Frontal cortex (tissue), 4 donors: Measurements from ENCODE around the gene ABCA2. TPM values are rescaled to one million over a fixed set of nuclear protein-coding genes. Genes with fewer than 3 reads are reported as not detected.
A peak's percentile ranks its signal among the peaks of the same experiment; 100 is the strongest.
"Not testable (repeated sequence)": the region's sequence is repeated elsewhere in the genome, so short reads cannot be mapped to it uniquely, and the experiment has no call there.

Experiments used
- DNase-seq, 2 donors: peaks; one replicate each; pipeline ENCODE4 v3.0.0; 2012; ENCODE audit warnings: low spot score in 2 of 2
- FAIRE-seq: peaks from 2 replicates; lab custom pipeline; 2012; peaks lifted over from hg19 to GRCh38; lab: Jason Lieb, UNC
- total RNA-seq: library from RNA; depleted of rRNA; stranded (reverse); fragments of >200 nt; gene quantifications from one replicate; pipeline ENCODE4 v1.2.3, GENCODE V29; 2014
- donor health status: control.
- donor health status: control.
- donor health status: control.

The ABCA2 gene
- total RNA-seq, 1 donor from 2014 or later, result 20.8 TPM

DNA sequence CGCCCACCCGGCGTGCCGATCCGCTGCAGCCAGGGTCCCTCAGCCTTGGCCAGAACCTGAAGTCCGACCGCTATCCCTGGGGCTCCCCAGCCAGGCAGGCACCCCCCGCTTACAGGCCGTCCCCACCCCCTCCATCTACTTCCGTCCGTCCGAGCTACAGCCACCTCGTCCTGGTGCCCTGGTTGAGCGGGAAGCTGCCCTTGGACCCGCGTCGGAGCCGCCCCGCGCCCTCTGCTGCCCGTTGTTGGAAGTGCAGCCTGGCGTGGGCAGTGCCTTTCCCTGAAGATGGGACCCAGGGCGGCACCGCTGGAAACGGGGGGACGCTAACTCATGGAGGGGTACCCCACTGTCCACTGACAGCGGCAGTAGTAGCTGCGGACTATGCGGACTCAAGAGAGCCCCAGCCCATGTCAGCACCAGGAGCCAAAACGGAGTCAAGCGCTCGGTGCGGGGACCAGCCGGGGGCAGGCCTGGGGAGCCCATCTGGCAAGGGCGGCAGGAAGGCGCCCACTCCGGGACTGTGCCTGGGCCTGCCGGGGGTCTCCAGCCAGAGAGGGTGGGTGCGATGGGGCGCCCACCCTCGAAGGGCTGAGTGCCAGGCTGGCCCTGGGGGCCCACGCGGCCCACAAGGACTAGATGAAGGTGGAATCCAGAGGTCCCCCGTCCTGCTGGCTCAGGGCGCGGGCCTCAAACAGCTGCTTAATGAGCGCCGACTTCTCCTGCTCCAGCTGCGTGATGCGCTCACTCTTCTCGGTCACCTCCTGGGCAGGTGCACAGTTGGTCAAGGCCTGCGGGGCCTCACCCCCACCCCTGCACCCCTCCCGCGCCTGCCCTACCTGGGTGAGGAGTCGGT is 36.2 kb upstream of the ABCA2 start:
- FAIRE-seq, result no peak
- DNase-seq, result peak; percentile 73 to 74

DNA sequence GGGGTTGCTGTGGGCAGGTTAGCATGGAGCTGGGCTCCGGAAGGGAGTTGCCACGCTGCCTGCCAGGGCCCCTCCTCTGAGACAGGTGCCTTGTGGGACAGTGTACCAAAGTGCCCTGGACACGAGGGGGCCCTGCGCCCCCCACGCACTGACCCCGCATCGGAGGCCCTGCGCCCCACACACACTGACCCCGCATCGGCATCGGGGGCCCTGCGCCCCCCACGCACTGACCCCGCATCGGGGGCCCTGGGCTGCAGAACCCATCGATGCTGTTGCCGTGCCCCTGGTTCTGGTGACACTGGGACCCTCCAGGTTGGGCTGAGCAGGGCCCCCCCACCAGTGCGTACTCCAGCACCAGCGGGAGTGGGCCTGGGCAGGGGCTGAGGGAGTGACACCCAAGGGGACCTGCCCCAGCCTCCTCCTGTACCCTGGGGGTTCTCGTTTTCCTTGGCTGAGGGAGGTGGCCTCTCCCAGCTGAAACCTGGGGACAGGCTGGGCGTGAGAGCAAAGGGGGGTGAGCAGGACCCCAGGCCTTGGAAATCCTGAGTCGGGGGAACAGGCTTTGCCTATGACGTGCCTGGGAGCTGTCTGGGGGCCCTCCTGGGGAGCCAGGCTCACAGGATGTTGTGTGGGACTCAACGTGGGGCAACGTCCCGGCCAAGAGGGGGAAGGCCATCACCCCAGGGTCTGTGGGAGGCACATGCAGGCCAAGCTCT is 35.4 kb upstream of the ABCA2 start:
- FAIRE-seq (no peak), DNase-seq (no peak)

DNA sequence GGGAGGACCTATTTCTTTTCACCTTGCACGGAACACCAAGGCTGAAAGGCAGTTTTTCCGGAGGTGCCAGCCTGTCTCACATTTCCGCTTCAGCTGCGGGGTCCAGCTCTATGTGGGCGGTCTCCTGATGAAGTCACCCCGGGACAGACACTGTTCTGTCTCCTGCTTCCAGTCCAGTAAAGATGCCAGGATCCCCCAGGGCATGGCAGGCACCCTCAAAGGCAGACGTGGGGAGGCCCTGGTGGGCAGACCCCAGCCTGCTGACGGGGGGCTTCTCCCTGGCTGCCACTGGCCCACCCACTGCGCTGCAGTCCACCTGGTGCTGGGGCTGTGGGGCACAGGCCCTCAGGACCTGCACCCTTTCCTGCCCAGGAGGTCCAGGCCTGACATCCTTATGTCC is 34.8 kb upstream of the ABCA2 start:
- DNase-seq, FAIRE-seq: not testable (repeated sequence)

DNA sequence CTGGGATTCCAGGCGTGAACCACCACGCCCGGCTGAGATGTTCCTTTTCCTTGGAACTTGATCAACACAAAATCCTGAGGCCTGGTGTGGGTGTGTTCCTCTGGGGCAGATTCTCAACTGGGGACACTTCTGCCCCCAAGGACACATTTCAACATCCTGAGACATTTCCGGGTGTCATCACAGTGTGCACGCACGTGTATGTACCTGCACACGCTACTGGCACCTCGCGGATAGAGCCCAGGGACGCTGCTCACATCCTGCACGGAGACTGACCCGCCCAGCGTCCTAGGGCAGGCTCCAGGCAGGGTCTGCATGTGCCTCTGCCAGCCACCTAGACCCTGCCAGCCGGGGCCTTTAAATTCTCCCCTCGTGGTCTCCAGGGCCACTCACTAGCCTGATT is 34.3 kb upstream of the ABCA2 start:
- no peak for FAIRE-seq
- no peak for DNase-seq

DNA sequence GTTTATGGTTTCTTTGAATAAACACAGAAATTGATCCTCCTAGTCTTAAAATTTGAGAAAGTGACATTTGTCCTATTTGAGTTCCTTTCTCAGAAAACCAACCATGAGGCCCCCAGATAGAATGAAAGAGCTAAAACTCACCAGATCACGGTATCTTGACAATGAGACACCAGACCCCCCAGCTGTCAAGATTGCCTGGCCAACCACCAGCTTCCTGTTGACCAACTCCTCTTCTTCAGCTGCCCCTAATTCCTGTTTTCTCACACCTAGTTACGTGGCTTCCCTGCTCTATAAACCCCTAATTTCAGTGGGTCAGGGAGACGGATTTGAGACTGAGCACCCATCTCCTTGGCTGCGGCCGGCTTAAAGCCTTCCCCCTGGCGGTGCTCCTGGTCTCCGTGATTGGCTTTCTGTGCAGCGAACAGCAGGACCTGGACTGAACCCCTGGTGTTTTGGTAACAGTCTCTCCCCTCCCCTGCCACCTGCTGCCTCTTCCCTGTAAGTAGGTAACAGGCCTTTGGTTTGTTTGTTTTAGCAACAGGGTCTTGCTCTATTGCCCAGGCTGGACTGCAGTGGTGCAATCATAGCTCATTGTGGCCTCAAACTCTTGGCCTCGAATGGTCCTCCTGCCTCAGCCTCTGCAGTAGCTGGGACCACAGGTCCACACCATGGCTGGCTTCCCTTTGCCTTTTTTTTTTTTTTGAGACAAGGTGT is 30.6 kb upstream of the ABCA2 start:
- DNase-seq (no peak), FAIRE-seq (no peak)

DNA sequence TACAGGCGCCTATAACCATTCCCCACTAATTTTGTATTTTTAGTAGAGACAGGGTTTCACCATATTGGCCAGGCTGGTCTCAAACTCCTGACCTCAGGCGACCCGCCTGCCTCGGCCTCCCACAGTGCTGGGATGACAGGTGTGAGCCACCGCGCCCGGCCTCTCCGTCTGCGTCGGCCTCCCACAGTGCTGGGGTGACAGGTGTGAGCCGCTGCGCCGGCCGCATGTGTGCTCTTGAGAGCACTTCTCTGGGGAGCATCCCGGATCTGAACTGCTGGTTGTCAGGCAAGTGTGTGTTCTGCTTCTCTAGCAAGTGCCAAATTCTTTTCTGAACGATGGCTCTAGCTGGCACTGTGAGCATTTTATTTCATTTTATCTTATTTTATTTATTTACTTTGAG is 29.5 kb upstream of the ABCA2 start:
- DNase-seq (no peak), FAIRE-seq (no peak)

DNA sequence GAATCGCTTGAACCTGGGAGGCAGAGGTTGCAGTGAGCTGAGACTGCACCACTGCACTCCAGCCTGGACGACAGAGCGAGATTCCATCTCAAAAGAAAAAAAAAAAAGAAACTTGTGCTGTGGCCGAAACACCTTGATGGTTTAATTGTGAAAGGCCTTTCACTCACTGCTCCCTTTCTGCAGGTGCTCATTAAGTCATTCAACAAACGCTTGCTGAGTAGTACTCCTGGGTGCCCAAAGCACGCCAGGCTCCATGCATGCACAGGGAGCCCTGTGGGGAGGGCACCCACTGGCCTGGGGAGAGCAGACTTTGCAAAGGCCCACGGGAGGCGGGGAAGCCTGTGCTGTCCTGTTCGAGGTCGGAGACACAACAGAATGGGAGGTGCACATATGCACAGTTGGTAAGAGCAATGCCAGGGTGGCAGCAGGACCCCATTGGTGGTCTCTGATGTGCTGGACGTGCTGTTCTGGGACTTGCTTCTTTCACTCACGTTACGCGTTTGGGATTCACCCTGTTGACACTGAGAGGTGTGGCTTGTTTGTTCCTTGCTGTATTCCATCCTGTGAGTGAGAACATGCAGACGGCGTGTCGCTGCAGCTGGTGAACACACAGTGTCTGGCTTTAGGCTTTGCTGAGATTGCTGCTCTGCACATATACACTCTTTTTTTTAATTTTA is 28.8 kb upstream of the ABCA2 start:
- DNase-seq (no peak), FAIRE-seq (no peak)

DNA sequence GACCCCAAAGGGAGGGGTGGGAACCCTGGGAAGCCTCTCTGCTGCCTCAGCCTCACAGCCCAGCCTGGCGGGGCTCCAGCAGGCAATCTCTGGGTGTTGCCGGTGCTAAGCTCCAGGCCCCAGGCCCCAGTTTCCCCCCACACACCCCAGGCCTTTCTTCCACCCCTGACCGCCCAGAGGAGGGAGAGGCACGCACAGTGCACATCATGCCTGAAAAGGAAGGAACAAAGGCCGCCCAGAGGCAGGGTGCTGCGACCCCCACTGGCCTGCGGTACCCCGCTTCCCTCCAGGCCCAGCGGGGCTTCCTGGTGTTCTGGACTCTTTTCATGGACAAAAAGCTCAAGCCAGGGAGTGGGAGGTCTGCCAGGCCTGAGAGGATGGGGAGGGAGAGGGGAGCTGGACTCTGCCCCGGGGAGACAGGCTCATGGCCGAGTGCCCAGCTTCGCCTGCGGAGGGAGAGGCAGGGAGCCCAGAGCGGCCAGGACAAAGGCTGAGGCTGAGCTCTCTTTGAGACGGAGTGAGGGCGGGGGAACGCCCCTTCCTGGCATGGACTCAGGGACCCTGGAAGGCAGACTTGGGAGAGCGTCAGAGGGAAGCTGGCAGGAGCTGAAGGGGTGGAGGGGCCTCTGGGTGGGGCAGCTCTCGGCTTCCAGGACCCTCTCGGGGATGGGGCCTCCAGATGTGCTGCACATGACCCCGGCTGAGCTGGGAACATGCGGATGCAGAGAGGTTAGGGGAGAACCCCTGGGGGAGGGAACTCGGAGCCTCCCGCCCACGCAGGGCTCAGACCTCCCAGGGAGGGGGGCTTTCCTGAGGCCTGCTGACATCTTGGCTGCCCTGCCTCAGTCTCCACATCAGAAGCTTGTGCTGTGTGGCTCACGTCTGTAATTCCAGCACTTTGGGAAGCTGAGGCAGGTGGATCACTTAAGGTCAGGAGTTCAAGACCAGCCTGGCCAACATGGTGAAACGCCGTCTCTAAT is 27.6 kb upstream of the ABCA2 start:
- peak; percentile 89 for DNase-seq

DNA sequence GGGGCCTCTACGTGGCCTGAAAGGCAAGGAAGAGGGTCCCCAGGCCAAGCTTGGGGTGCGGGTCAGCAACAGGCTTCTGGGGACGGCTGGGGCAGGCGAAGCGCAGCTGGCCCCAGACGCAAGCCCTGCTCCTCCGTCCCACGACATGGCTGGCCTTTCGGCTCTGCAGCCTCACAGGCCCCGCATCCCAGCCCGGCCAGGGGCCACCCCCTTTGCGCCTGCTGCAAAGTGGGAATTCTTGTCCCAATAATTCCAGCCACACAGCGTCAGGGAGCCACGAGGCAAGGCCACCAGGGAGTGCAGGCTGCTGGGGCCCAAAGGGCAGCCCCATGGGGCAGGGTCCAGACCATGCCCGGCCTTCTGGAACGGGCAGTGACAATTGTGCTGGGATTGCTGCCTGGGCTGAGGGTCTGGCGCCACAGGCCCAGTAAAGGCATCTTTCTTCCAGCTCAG is 26.9 kb upstream of the ABCA2 start:
- no peak for FAIRE-seq
- DNase-seq, result no peak

More for the DNA sequence above, 27.6 kb upstream of the ABCA2 start:
- no peak for FAIRE-seq

DNA sequence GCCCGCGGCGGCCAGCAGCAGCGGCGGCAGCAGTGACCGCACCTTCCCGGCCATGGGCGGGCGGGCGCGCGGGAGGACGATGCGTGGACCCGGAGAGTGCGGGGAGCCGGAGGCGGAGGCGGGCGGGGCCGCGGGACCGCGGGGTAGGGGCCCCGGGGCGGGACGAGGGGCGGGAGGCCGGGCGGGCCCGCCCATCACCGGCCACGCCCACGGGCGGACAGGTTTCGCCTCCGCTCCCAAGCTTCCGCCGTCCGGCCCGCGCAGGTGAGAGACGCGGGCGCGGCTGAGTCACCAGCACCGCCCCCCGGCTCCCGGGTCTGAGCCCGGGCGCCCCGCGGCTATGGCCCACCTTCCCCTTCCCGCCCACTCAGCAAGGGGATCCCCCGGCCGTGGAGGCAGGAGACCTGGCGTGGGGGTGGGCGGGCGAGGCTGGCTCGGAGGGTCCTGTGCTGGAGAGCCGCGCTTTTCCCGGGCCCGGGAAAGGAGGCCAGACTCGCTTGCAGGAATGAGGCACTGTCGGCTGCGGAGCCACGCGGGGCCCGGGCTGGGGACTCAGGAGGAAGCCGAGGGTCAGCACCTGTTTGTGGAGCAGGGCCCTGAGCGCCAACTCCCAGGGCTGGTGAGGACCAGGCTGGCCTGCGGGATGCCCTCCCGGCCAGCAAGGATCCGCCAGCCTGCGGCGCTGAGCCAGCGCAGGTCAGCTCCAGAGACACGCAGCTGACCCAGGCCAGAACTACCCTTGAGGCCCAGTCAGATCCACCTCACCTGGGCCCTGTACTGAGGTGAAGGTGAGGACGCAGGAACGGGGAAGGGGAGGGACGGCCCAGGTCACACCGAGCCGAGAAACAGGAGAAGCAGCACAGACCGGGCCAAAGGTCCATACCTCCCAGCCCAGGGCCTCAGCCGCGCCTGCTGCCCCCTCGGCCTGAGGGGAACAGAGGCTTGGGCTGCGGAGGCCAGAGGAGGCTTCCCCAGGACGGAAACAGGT is 26.2 kb upstream of the ABCA2 start, which contains the start of gene ENTPD2:
TSS of gene ENTPD2 (minus strand) at position 118 of the 988 bp plus-strand sequence. CDS start at position 54, 64 bp downstream.
- FAIRE-seq (no peak), DNase-seq (peak in 1 of 2 donors; percentile 76)

DNA sequence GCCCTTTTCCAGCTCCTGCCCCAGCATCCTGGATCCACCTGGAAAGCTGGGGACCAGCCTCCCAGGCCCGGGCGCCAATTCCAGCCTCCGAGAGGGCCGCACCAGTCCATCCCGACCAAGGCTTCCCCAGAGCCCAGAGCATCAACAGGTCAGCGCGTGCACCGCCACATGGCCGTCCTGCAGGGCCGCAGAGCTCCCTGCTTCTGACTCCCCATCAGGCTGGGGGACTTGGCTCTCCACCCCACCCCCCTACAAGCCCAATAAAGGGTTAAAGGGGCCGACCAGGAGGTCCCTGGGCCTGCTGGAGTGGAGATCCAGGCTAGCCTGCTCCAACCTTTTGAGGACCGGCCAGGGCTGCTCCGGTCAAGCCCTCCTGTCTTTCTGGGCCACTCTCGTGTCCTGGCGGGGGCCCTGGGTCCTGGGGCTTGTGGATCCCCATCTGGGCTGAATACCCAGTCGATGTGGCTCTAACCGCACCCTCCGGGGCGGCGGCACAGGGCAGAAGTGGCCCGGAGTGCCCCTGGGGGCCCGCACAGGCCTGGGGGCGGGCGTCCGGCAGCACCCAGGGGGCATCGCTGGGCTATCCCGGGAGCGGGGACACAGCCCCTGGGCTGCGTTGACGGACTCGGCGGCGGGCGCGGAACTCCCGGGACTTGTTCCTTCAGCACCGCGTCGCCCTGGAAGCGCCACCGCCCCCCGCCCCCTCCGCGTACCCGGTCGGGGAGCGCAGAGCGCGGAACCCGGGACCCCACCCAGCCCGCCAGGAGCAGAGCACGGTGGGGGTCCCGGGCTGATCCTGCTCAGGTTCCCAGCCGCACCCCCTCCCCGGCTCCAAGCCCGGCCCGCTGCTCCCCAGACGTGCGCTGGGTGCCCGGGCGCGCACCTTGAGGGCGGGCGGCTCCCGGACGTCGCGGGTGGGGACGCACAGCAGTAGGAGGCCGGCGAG is 25.2 kb upstream of the ABCA2 start:
- no peak for FAIRE-seq
- no peak for DNase-seq

DNA sequence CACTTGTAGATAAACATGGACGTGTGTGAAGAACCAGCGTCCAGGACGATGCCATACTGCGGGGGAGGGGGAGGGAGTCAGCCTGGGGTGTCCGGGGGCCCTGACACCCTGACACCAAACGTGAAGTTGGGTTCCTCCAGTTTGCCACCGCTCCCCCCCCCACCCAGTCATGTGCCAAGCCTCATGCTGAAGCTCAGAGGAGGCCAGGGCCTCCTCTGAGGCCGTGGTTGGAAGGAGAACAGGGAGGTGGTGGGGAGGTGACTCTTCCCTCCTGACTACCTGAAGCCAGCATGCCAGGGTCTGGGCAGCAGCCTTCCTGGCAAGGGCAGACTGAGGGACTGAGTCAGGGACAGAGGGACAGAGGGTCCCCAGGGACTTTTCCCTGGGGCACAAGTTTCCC is 24.3 kb upstream of the ABCA2 start:
- DNase-seq (no peak), FAIRE-seq (no peak)

DNA sequence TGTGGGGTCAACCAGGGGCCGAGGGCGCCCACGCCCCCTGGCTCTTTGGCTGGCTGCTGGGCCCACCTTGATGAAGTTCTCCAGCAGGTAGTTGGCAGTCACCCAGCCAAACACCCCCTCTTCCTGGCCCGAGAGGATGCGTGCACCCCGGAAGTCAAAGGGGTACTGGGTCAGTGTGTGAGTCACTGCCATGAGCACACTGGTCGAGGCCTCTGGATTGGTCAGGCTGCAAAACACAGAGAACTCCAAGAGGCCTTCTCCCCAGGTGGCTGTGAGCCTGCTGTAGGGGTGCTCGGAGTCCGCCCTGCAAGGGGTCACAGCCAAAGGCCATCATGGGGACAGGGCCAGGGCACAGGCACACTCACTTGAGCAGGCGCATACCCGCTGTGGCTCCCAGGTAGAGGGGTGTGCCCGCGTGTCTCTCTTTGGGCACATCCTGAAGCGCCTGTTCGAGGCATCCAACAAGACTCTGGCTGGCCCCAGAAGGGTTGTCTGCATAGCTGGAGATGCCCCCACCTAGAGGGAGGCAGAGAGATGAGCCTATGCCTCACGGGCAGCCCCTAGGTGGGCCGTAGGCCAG is 23.2 kb upstream of the ABCA2 start:
- FAIRE-seq, result no peak

DNA sequence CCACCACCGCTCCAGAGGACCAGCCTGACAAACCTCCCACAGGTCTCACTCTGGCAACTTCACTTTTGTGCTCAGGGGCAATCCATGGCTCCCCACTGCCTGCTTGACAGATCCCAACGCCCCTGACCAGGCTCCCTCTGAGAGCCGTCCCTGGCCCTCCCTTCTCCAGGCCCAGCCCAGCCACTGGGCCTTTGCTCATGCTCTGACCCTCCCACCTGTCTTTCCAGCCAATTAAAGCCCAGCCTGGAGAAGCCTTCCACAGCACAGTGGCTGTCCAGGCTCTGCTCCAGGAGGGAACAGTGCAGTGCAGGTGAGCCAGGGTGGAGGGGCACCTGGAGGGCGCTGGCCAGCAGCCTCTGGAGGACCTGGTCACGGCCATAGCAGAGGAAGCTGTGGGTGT is 22.5 kb upstream of the ABCA2 start:
- FAIRE-seq (no peak), DNase-seq (no peak)

More for the DNA sequence above, 23.2 kb upstream of the ABCA2 start:
- DNase-seq, result no peak

DNA sequence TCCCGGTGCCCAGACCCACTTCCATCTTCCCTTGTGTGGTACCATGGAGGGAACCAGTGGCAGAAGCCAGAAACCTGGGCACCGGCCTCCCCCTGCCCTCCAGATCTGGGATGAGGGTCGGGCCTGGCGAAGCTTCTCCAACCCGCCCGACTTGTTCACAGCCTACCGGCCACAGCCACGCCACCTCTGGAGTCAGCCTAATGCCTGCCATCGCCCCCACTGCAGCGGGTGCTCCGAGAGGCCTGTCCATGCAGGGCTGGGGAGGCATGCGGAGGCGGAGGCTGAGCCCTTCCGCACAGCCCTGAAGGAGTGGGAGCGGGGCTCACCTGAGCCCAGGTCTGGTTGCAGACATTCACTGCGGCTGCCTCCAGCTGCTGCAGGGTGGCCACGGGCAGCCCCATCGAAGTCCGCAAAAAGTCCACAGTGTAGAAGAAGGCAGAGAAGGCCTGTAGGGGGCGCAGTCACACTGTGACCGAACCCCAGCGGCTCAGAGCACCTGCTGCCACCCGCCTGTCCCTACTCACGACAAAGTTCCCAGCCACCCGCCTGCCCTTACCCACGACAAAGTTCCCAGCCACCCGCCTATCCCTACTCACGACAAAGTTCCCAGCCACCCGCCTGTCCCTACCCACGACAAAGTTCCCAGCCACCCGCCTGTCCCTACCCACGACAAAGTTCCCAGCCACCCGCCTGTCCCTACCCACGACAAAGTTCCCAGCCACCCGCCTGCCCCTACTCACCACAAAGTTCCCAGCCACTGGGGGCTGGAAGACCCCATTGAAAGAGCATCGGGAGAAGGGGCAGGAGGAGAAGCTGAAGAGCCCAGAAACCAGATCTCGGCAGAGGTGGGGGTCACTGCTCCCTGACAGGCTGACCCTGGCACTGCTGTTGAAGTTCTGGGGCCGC is 21.8 kb upstream of the ABCA2 start:
- DNase-seq (peak; percentile 71 to 80), FAIRE-seq (no peak)
